GM21447 (cell line): ENCODE data around the gene COX6A2.

Experiments
- ATAC-seq: cut with Tn5 transposase; IDR thresholded peaks from one replicate; pipeline ENCODE4 v1.9.1; 2021; ENCODE audit not compliant: unreplicated experiment

Gene COX6A2

GRCh38 chr16:31411024-31411844 lies 16.9 kb downstream of the COX6A2 start:
- ATAC-seq, result no peak

- ATAC-seq, result no peak
Observed at GRCh38 chr16:31410082-31410481, 18.1 kb downstream of the COX6A2 start.

- ATAC-seq, result no peak
Observed at GRCh38 chr16:31409433-31409832, 18.7 kb downstream of the COX6A2 start.

- no peak for ATAC-seq
Observed at GRCh38 chr16:31407406-31407805, 20.8 kb downstream of the COX6A2 start.

- ATAC-seq, result no peak
Observed at GRCh38 chr16:31404353-31405064, 23.7 kb downstream of the COX6A2 start.

- ATAC-seq, result no peak
Observed at GRCh38 chr16:31403590-31404352, 24.4 kb downstream of the COX6A2 start.

- no peak for ATAC-seq
Observed at GRCh38 chr16:31402687-31403086, 25.5 kb downstream of the COX6A2 start.

- no peak for ATAC-seq
Observed at GRCh38 chr16:31401436-31401835, 26.7 kb downstream of the COX6A2 start.

- no peak for ATAC-seq
Observed at GRCh38 chr16:31400191-31400590, 28.0 kb downstream of the COX6A2 start.

- ATAC-seq, result no peak
Observed at GRCh38 chr16:31397701-31398100, 30.5 kb downstream of the COX6A2 start.

GRCh38 chr16:31397096-31397660 lies 31.0 kb downstream of the COX6A2 start:
- ATAC-seq, result no peak

GRCh38 chr16:31395647-31396046 lies 32.5 kb downstream of the COX6A2 start:
- no peak for ATAC-seq

GRCh38 chr16:31393056-31393455 lies 35.1 kb downstream of the COX6A2 start, which contains the start of gene ITGAD:
TSS of gene ITGAD (plus strand) at chr16:31393335. CDS start at chr16:31393361, 26 bp downstream.
- no peak for ATAC-seq

- ATAC-seq, result no peak
Observed at GRCh38 chr16:31390504-31391041, 37.6 kb downstream of the COX6A2 start.

- no peak for ATAC-seq
Observed at GRCh38 chr16:31388535-31388934, 39.6 kb downstream of the COX6A2 start.

- ATAC-seq, result no peak
Observed at GRCh38 chr16:31386157-31386984, 41.8 kb downstream of the COX6A2 start.

- ATAC-seq, result no peak
Observed at GRCh38 chr16:31385680-31386079, 42.5 kb downstream of the COX6A2 start.

- ATAC-seq, result no peak
Observed at GRCh38 chr16:31382485-31383161, 45.5 kb downstream of the COX6A2 start.

GRCh38 chr16:31380201-31380600 lies 48.0 kb downstream of the COX6A2 start:
- ATAC-seq, result no peak
